GM21717 (cell line): ENCODE measurements around the gene MTCL1.

ENCODE experiments used
- ATAC-seq: cut with Tn5 transposase; IDR thresholded peaks from one replicate; pipeline ENCODE4 v1.9.1; 2021; ENCODE audit warnings: mild to moderate bottlenecking, moderate library complexity; ENCODE audit not compliant: unreplicated experiment

The MTCL1 gene

GRCh38 chr18:8826971-8827370 is 121.6 kb downstream of the MTCL1 start:
- no peak for ATAC-seq

- ATAC-seq, result no peak
Measured at GRCh38 chr18:8828300-8828699, 122.9 kb downstream of the MTCL1 start.

GRCh38 chr18:8828798-8829197 is 123.4 kb downstream of the MTCL1 start:
- ATAC-seq, result no peak

GRCh38 chr18:8830067-8831060 is 125.0 kb downstream of the MTCL1 start:
- ATAC-seq, result no peak

GRCh38 chr18:8831112-8831511 is 125.8 kb downstream of the MTCL1 start:
- ATAC-seq, result no peak

GRCh38 chr18:8831531-8831930 is 126.2 kb downstream of the MTCL1 start:
- ATAC-seq, result no peak

- ATAC-seq, result no peak
Measured at GRCh38 chr18:8833480-8833879, 128.1 kb downstream of the MTCL1 start.

- no peak for ATAC-seq
Measured at GRCh38 chr18:8834881-8835280, 129.5 kb downstream of the MTCL1 start.

GRCh38 chr18:8835521-8835953 is 130.2 kb downstream of the MTCL1 start:
- no peak for ATAC-seq

- ATAC-seq, result no peak
Measured at GRCh38 chr18:8839281-8839680, 133.9 kb downstream of the MTCL1 start.

GRCh38 chr18:8841781-8842485 is 136.6 kb downstream of the MTCL1 start:
- ATAC-seq, result no peak

- ATAC-seq, result no peak
Measured at GRCh38 chr18:8842506-8842905, 137.2 kb downstream of the MTCL1 start.

- ATAC-seq, result no peak
Measured at GRCh38 chr18:8843005-8843404, 137.6 kb downstream of the MTCL1 start.

- ATAC-seq, result no peak
Measured at GRCh38 chr18:8844721-8845148, 139.4 kb downstream of the MTCL1 start.

- ATAC-seq, result no peak
Measured at GRCh38 chr18:8845506-8845905, 140.2 kb downstream of the MTCL1 start.

GRCh38 chr18:8847066-8847755 is 141.9 kb downstream of the MTCL1 start:
- no peak for ATAC-seq

- no peak for ATAC-seq
Measured at GRCh38 chr18:8847900-8848299, 142.5 kb downstream of the MTCL1 start.

GRCh38 chr18:8848541-8848940 is 143.2 kb downstream of the MTCL1 start:
- no peak for ATAC-seq

- ATAC-seq, result no peak
Measured at GRCh38 chr18:8849696-8850095, 144.3 kb downstream of the MTCL1 start.

- no peak for ATAC-seq
Measured at GRCh38 chr18:8851659-8852058, 146.3 kb downstream of the MTCL1 start.

- ATAC-seq, result no peak
Measured at GRCh38 chr18:8854550-8854949, 149.2 kb downstream of the MTCL1 start.
